ENCODE results near the gene RPS27.
"Not testable (repeated sequence)": the region's sequence is repeated elsewhere in the genome, so short reads cannot be mapped to it uniquely, and the experiment has no call there.

RPS27 gene

GRCh38 chr1:153961421-153961820 lies 29.1 kb upstream of the RPS27 start:
- no peak for DNase-seq (ENCODE audit: low read depth)

GRCh38 chr1:153962088-153963029 lies 28.2 kb upstream of the RPS27 start:
- peak; percentile 65 for DNase-seq (ENCODE audit: low read depth)

GRCh38 chr1:153963030-153963849 lies 27.3 kb upstream of the RPS27 start, which contains the start of gene SLC39A1:
Gene SLC39A1, minus strand, starts transcription at chr1:153963537. Its CDS starts 822 bp downstream, at chr1:153962715.
- DNase-seq (ENCODE audit: low read depth) = peak; percentile 96

GRCh38 chr1:153963850-153964331 lies 26.7 kb upstream of the RPS27 start:
- DNase-seq (ENCODE audit: low read depth) = peak; percentile 34

- DNase-seq (ENCODE audit: low read depth) = peak; percentile 99
Observed at GRCh38 chr1:153967107-153967999, 23.2 kb upstream of the RPS27 start, which contains the start of gene CREB3L4. Gene CREB3L4, plus strand, starts transcription at chr1:153967902. Its CDS starts 624 bp downstream, at chr1:153968526.

GRCh38 chr1:153968000-153968363 lies 22.6 kb upstream of the RPS27 start:
- DNase-seq (ENCODE audit: low read depth) = no peak

GRCh38 chr1:153968408-153968807 lies 22.2 kb upstream of the RPS27 start:
- DNase-seq (ENCODE audit: low read depth) = no peak

GRCh38 chr1:153968972-153969371 lies 21.6 kb upstream of the RPS27 start:
- no peak for DNase-seq (ENCODE audit: low read depth)

GRCh38 chr1:153970346-153970745 lies 20.2 kb upstream of the RPS27 start:
- no peak for DNase-seq (ENCODE audit: low read depth)

GRCh38 chr1:153973071-153973470 lies 17.5 kb upstream of the RPS27 start:
- no peak for DNase-seq (ENCODE audit: low read depth)

- DNase-seq (ENCODE audit: low read depth) = no peak
Observed at GRCh38 chr1:153973525-153973924, 17.0 kb upstream of the RPS27 start.

GRCh38 chr1:153976819-153977249 lies 13.7 kb upstream of the RPS27 start:
- DNase-seq (ENCODE audit: low read depth) = no peak

GRCh38 chr1:153977250-153978240 lies 13.0 kb upstream of the RPS27 start, which contains the start of gene JTB:
Gene JTB, minus strand, starts transcription at chr1:153977674. Its CDS starts 422 bp downstream, at chr1:153977252.
- peak; percentile 88 for DNase-seq (ENCODE audit: low read depth)

- no peak for DNase-seq (ENCODE audit: low read depth)
Observed at GRCh38 chr1:153978274-153978909, 12.2 kb upstream of the RPS27 start.

- not testable (repeated sequence) for DNase-seq (ENCODE audit: low read depth)
Observed at GRCh38 chr1:153979091-153979490, 11.5 kb upstream of the RPS27 start.

- DNase-seq (ENCODE audit: low read depth) = not testable (repeated sequence)
Observed at GRCh38 chr1:153981735-153982134, 8.8 kb upstream of the RPS27 start.

- no peak for DNase-seq (ENCODE audit: low read depth)
Observed at GRCh38 chr1:153984123-153984894, 6.3 kb upstream of the RPS27 start.

- DNase-seq (ENCODE audit: low read depth) = peak; percentile 72
Observed at GRCh38 chr1:153985341-153985912, 5.1 kb upstream of the RPS27 start.
